Naive thymus-derived CD4-positive, alpha-beta T cell (primary cell): ENCODE measurements around the gene PITHD1. TPM values are rescaled to one million over a fixed set of nuclear protein-coding genes. Genes with fewer than 3 reads are reported as not detected.

Experiments used
- ATAC-seq: fragments of 150-1000 bp; cut with Tn5 transposase; 2 replicates; pipeline ENCODE4 v1.10.0; 2021; ENCODE audit warnings: mild to moderate bottlenecking, moderate library complexity
- CTCF ChIA-PET: fragments of 350-600 bp; sonication (Branson Sonifier 250); formaldehyde crosslinking; loops from one replicate; lab custom pipeline; 2021; ENCODE audit warnings: antibody characterized with exemption; lab: Charles Lee
- POLR2A ChIA-PET: fragments of 350-600 bp; sonication (Branson Sonifier 250); formaldehyde crosslinking; loops from one replicate; lab custom pipeline; 2021; ENCODE audit warnings: antibody characterized with exemption, inconsistent platforms; lab: Charles Lee
- DNase-seq, 9 donors: peaks; one replicate each; pipeline versions ENCODE4 v3.0.0 to v3.0.0-alpha.2; 2020 to 2022; ENCODE audit warnings: mixed read lengths in 1 of 9
- H3K27ac ChIP-seq: one replicate; pipeline ENCODE4 v1.7.0; 2013; ENCODE audit warnings: mild to moderate bottlenecking, low read depth, low read length, moderate library complexity
- H3K27me3 ChIP-seq, 2 donors: one replicate each; pipeline ENCODE4 v1.7.0; 2013; ENCODE audit warnings: low read length in 2 of 2, mild to moderate bottlenecking in 2 of 2, moderate library complexity in 2 of 2; ENCODE audit not compliant: control insufficient read depth in 2 of 2, insufficient read depth in 2 of 2
- H3K36me3 ChIP-seq, 3 experiments: 1 replicate in 2 of 3; 2 replicates in 1 of 3; pipeline ENCODE4 v1.7.0; 2013; ENCODE audit warnings: low read length in 3 of 3, mild to moderate bottlenecking in 3 of 3, moderate library complexity in 1 of 3; ENCODE audit not compliant: insufficient read depth in 3 of 3, control insufficient read depth in 2 of 3
- H3K4me1 ChIP-seq, 2 donors: one replicate each; pipeline ENCODE4 v1.7.0; 2013; ENCODE audit warnings: low read length in 2 of 2, mild to moderate bottlenecking in 2 of 2, moderate library complexity in 1 of 2; ENCODE audit not compliant: control insufficient read depth in 2 of 2, insufficient read depth in 2 of 2
- H3K4me3 ChIP-seq: 2 replicates; pipeline ENCODE4 v1.7.0; 2013; ENCODE audit warnings: mild to moderate bottlenecking, low read length
- H3K9me3 ChIP-seq, 3 experiments: 1 replicate in 2 of 3; 2 replicates in 1 of 3; pipeline ENCODE4 v1.7.0; 2013; ENCODE audit warnings: low read length in 3 of 3; ENCODE audit not compliant: control insufficient read depth in 2 of 3
- H3K27ac Mint-ChIP-seq, 9 donors: one replicate each; pipeline ENCODE4 v1.8.0; 2020 to 2022; ENCODE audit warnings: mixed read lengths in 9 of 9, mild to moderate bottlenecking in 8 of 9, moderate library complexity in 5 of 9, inconsistent platforms in 2 of 9
- H3K27me3 Mint-ChIP-seq, 5 donors: one replicate each; pipeline ENCODE4 v1.8.0; 2021 to 2022; ENCODE audit warnings: mixed read lengths in 5 of 5, mild to moderate bottlenecking in 1 of 5
- H3K36me3 Mint-ChIP-seq, 5 donors: one replicate each; pipeline ENCODE4 v1.8.0; 2020 to 2022; ENCODE audit warnings: mixed read lengths in 5 of 5, mild to moderate bottlenecking in 3 of 5, inconsistent platforms in 1 of 5
- H3K4me1 Mint-ChIP-seq, 7 donors: one replicate each; pipeline ENCODE4 v1.8.0; 2020 to 2022; ENCODE audit warnings: mixed read lengths in 7 of 7, mild to moderate bottlenecking in 3 of 7, inconsistent platforms in 1 of 7
- H3K4me3 Mint-ChIP-seq, 10 donors: one replicate each; pipeline ENCODE4 v1.8.0; 2020 to 2022; ENCODE audit warnings: mild to moderate bottlenecking in 10 of 10, mixed read lengths in 10 of 10, moderate library complexity in 6 of 10, inconsistent platforms in 2 of 10
- H3K9me3 Mint-ChIP-seq, 11 donors: one replicate each; pipeline ENCODE4 v1.8.0; 2020 to 2022; ENCODE audit warnings: mixed read lengths in 11 of 11, mild to moderate bottlenecking in 4 of 11, inconsistent platforms in 1 of 11, moderate library complexity in 1 of 11
- intact Hi-C, 2 donors: fragments of 100-400 bp; cut with micrococcal nuclease; formaldehyde crosslinking; loops; one replicate each; pipeline ENCODE4 v1.15.1; 2023
- polyA plus RNA-seq, 2 donors: library from polyadenylated mRNA; unstranded; fragments of 300-500 nt; fragmentation: Illumina TruSeq; gene quantifications; one replicate each; pipeline ENCODE4 v1.2.3, GENCODE V29; 2021
- total RNA-seq, 6 experiments: library from RNA in 5 of 6; stranded (reverse) in 5 of 6; gene quantifications; 1 replicate in 5 of 6; 2 replicates in 1 of 6; pipeline ENCODE4 v1.2.3 and lab custom pipeline; 2021 to 2026

Gene PITHD1
- total and polyA plus RNA-seq, 7 experiments from 2014 or later, result 57.6 to 88.9 (median 81.8) TPM

DNA sequence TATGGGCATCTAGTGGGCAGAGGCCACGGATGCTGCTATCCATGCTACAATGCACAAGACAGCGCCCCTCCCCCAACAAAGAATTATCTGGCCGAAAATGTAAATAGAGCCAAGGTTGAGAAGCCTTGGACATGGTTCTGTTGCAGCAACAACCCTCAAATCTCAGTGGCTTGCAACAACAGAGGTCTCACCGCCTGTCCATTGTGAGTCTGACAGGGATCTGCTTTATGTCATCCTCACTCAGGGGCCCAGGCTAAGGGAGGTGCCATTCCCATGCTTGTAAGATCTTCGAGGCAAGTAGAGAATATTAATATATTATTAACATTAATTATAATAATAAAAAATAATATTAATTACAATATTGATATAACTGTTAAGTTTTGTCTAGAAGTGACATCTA, 9.5 kb upstream of the PITHD1 start:
- H3K4me1 Mint-ChIP-seq, result peaks cover 0 to 12% (median 7%) of the 10 kb centered on the region in 7 donors
- DNase-seq (no peak), ATAC-seq (no peak)
- H3K27me3 Mint-ChIP-seq, result no peaks in the 10 kb centered on the region
- ChIA-PET CTCF (interaction anchor here (1.0 kb wide), 1 partner anchor 148 kb away, joined by 3 read pairs; no protein-coding TSS in a partner anchor), POLR2A (interaction anchor here (0.7 to 0.8 kb wide), 2 partner anchors 54 to 76 kb away, joined by 3 to 4 read pairs; no protein-coding TSS in a partner anchor)
- H3K27ac Mint-ChIP-seq, result no peak overlapping the region
- intact Hi-C loops, result no loop called here
- Histone ChIP-seq H3K27ac (no peak overlapping the region), H3K36me3 (peaks cover 0 to 22% (median 0%) of the 10 kb centered on the region in 3 experiments), H3K27me3 (no peaks in the 10 kb centered on the region), H3K4me3 (no peak overlapping the region), H3K4me1 (peaks cover 0 to 4% of the 10 kb centered on the region in 2 donors), H3K9me3 (no peaks in the 10 kb centered on the region)
- H3K4me3 Mint-ChIP-seq, result no peak overlapping the region
- peaks cover 0 to 4% (median 0%) of the 10 kb centered on the region in 5 donors for H3K36me3 Mint-ChIP-seq
- no peaks in the 10 kb centered on the region for H3K9me3 Mint-ChIP-seq

GRCh38 chr1:23772049-23772853, 6.0 kb upstream of the PITHD1 start:
- H3K4me1 ChIP-seq, result peaks cover 5 to 7% of the 10 kb centered on the region in 2 donors
- Mint-ChIP-seq H3K4me1 (peaks cover 2 to 38% (median 29%) of the 10 kb centered on the region in 7 donors), H3K4me3 (peak overlapping the region in 1 of 10 donors; percentile 17), H3K27me3 (no peaks in the 10 kb centered on the region), H3K9me3 (no peaks in the 10 kb centered on the region), H3K27ac (peak overlapping the region in 4 of 9 donors; percentile 4 to 53 (median 23)), H3K36me3 (peaks cover 0 to 3% (median 0%) of the 10 kb centered on the region in 5 donors)
- intact Hi-C loops, result loop anchor here (1.0 kb wide), 4 partner anchors 37 to 144 kb away; partner anchors contain the start of gene FUCA1 (in 2 of the 2)
- H3K27me3 ChIP-seq, result no peaks in the 10 kb centered on the region
- no peaks in the 10 kb centered on the region for H3K9me3 ChIP-seq
- H3K36me3 ChIP-seq, result peaks cover 0 to 12% (median 0%) of the 10 kb centered on the region in 3 experiments
- ChIA-PET CTCF (interaction anchor here (0.6 to 3.0 kb wide), 14 partner anchors 9 to 1485 kb away, joined by 3 to 47 read pairs (median 4); partner anchors contain the start of gene GALE), POLR2A (interaction anchor here (0.6 to 1.6 kb wide), 6 partner anchors 7 to 1444 kb away, joined by 3 to 6 read pairs (median 4); partner anchors contain the start of gene LYPLA2)
- ATAC-seq (peak; percentile 85), DNase-seq (peak; percentile 52 to 84 (median 78))
- no peak overlapping the region for H3K27ac ChIP-seq
- H3K4me3 ChIP-seq, result no peak overlapping the region

GRCh38 chr1:23772854-23773242, 5.4 kb upstream of the PITHD1 start:
- Mint-ChIP-seq H3K4me1 (peaks cover 2 to 42% (median 33%) of the 10 kb centered on the region in 7 donors), H3K4me3 (no peak overlapping the region), H3K36me3 (peaks cover 0 to 3% (median 0%) of the 10 kb centered on the region in 5 donors), H3K27me3 (no peaks in the 10 kb centered on the region), H3K9me3 (no peaks in the 10 kb centered on the region), H3K27ac (peak overlapping the region in 2 of 9 donors; percentile 4 to 53)
- Histone ChIP-seq H3K9me3 (no peaks in the 10 kb centered on the region), H3K36me3 (peaks cover 0 to 9% (median 0%) of the 10 kb centered on the region in 3 experiments), H3K4me3 (no peak overlapping the region), H3K27me3 (no peaks in the 10 kb centered on the region), H3K27ac (no peak overlapping the region), H3K4me1 (peaks cover 9 to 10% of the 10 kb centered on the region in 2 donors)
- no peak for ATAC-seq
- intact Hi-C loops, result loop anchor here (1.0 kb wide), 4 partner anchors 36 to 143 kb away; partner anchors contain the start of gene FUCA1 (in 2 of the 2)
- DNase-seq, result no peak
- CTCF ChIA-PET, result no interaction called here
- POLR2A ChIA-PET, result no interaction called here

DNA sequence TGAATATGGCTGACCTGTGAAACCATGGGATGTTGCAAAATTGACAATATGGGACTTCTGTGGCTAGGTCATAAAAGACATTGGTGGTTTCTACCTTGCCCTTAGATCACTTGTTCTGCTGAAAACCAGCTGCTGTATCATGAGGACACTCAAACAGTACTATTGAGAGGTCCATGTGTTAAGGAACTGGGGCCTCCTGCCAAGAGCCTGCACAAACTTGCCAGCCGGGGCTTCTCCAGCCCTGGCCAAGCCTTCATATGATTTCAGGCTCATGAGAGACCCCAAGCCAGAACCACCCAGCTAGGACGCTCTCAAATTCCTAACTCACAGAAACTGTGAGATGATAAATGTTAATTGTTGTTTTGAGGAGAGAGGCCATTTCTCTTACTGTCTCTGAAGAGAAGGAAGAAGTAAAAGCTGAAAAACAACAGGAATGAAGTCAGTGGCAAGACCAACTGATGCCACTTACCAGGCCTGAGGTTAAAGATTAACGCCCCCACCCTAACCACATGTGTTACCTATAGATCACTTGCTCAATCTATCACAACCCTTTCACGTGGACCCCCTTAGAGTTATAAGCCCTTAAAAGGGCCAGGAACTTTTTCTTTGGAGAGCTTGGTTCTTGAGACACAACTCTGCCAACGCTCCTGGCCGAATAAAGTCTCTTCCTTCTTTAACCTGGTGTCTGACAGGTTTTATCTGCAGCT, 3.9 kb upstream of the PITHD1 start:
- Histone ChIP-seq H3K27ac (no peak overlapping the region), H3K27me3 (no peaks in the 10 kb centered on the region), H3K4me3 (no peak overlapping the region), H3K9me3 (no peaks in the 10 kb centered on the region), H3K36me3 (no peaks in the 10 kb centered on the region), H3K4me1 (peaks cover 15% of the 10 kb centered on the region in 2 donors)
- H3K9me3 Mint-ChIP-seq, result no peaks in the 10 kb centered on the region
- DNase-seq (no peak), ATAC-seq (no peak)
- peaks cover 0 to 2% (median 0%) of the 10 kb centered on the region in 5 donors for H3K36me3 Mint-ChIP-seq
- intact Hi-C loops, result no loop called here
- H3K27ac Mint-ChIP-seq, result peak overlapping the region in 4 of 9 donors; percentile 8 to 81 (median 54)
- ChIA-PET POLR2A (interaction anchor here (0.5 kb wide), 1 partner anchor 49 kb away, joined by 5 read pairs; no protein-coding TSS in a partner anchor), CTCF (interaction anchor here (1.1 to 1.5 kb wide), 2 partner anchors 136 to 142 kb away, joined by 3 to 8 read pairs; no protein-coding TSS in a partner anchor)
- H3K4me3 Mint-ChIP-seq, result peak overlapping the region in 1 of 10 donors; percentile 51
- H3K4me1 Mint-ChIP-seq, result peaks cover 7 to 54% (median 39%) of the 10 kb centered on the region in 7 donors
- H3K27me3 Mint-ChIP-seq, result no peaks in the 10 kb centered on the region

- DNase-seq, result no peak
- no peaks in the 10 kb centered on the region for H3K27me3 Mint-ChIP-seq
- ATAC-seq, result no peak
- POLR2A ChIA-PET, result interaction anchor here (6.3 to 6.8 kb wide), 2 partner anchors 14 to 23 kb away, joined by 53 to 68 read pairs; partner anchors contain the start of genes GALE and LYPLA2
- H3K9me3 Mint-ChIP-seq, result no peaks in the 10 kb centered on the region
- CTCF ChIA-PET, result interaction anchor here (0.6 to 3.0 kb wide), 3 partner anchors 140 to 1817 kb away, joined by 3 to 10 read pairs (median 4); no protein-coding TSS in a partner anchor
- H3K4me1 Mint-ChIP-seq, result peaks cover 16 to 65% (median 49%) of the 10 kb centered on the region in 7 donors
- H3K36me3 Mint-ChIP-seq, result peaks cover 0 to 7% (median 5%) of the 10 kb centered on the region in 5 donors
- Histone ChIP-seq H3K9me3 (no peaks in the 10 kb centered on the region), H3K4me1 (peaks cover 22% of the 10 kb centered on the region in 2 donors), H3K4me3 (no peak overlapping the region), H3K27ac (no peak overlapping the region), H3K27me3 (no peaks in the 10 kb centered on the region), H3K36me3 (peaks cover 0 to 5% (median 0%) of the 10 kb centered on the region in 3 experiments)
- H3K27ac Mint-ChIP-seq, result peak overlapping the region in 2 of 9 donors; percentile 38 to 66
- peak overlapping the region in 3 of 10 donors; percentile 17 to 84 (median 29) for H3K4me3 Mint-ChIP-seq
- intact Hi-C loops, result no loop called here
Measured at GRCh38 chr1:23776217-23776616, 2.0 kb upstream of the PITHD1 start.
